Fibroblast of the aortic adventitia (primary cell): ENCODE data around the gene ANKFN1. TPM values are rescaled to one million over a fixed set of nuclear protein-coding genes. Genes with fewer than 3 reads are reported as not detected.

Experiments
- DNase-seq: peaks from one replicate; pipeline ENCODE4 v3.0.0-alpha.2; 2010; ENCODE audit warnings: low read depth
- H3K4me3 ChIP-seq: 2 replicates; pipeline ENCODE4 v1.5.1; 2011; ENCODE audit warnings: low read depth, mild to moderate bottlenecking, control low read depth, low read length, moderate library complexity
- CTCF ChIP-seq: IDR thresholded peaks from 2 replicates; pipeline ENCODE4 v1.5.1; 2011; ENCODE audit warnings: mild to moderate bottlenecking, low read length, control low read depth, inconsistent platforms; ENCODE audit not compliant: insufficient read depth
- total RNA-seq: library from RNA; depleted of rRNA; stranded (reverse); fragments of >200 nt; gene quantifications from 2 replicates; pipeline ENCODE4 v1.2.3, GENCODE V29; 2012; ENCODE audit warnings: low replicate concordance

ANKFN1 gene
- total RNA-seq, 1 donor = not detected

DNA sequence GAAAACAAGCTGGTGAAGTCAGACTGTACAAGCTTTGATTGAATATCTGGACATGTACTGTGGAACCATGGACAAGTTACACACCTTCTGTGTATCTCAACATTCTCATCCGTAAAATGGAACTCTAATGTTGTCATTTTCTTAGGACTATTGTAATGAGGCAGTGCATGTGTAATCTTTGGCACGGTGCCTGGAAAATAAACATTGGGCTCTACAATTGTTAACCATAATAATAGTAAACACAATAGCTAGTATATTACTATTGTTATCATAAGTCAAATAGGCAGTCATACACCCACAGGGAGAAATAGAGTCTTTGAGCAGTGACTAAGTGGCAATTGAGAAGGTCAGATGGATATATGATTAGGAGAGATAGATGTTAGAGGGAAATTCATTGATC is 39.8 kb upstream of the ANKFN1 start:
- no peak for TF ChIP-seq CTCF
- DNase-seq = no peak
- no peak overlapping the region for H3K4me3 ChIP-seq

DNA sequence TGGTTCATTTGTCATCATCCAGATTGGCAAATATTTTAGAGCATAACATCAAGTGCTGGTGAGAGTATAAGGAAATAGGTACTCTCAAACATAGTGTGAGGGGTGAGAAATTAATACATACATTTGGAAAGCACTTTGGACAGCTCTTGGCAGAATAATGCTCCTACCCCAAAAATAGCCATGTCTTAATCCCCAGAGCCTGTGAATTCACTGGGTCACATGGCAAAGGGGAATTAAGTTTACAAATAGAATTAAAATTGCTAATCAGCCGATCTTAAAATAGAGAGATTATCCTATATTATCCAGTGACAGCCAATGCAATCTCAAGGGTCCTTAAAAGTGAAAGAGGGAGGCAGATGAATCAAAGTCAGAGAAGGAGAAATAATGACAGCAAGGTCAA is 38.8 kb upstream of the ANKFN1 start:
- DNase-seq = no peak
- no peak for TF ChIP-seq CTCF

DNA sequence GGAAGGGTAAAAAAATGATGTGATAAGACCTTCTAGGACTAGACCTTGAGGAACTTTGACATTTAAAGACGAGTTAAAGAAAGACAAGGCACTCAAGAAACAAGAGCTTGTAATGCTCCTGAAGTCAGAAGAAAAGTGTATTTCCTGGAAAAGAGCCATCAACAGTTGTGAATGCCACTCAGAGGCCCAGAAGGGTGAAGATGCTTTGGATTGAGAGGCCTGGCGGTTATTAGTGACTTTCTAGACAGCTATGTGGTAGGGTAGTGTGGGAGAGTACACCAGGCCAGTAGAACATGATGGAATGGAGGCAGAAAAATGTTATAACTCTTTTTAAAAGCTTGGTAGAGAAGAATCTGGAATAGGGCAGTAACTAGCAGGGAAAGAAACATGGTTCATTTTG is 34.1 kb upstream of the ANKFN1 start:
- H3K4me3 ChIP-seq = no peak overlapping the region
- TF ChIP-seq CTCF = no peak
- no peak for DNase-seq

More for the DNA sequence above, 38.8 kb upstream of the ANKFN1 start:
- no peak overlapping the region for H3K4me3 ChIP-seq

DNA sequence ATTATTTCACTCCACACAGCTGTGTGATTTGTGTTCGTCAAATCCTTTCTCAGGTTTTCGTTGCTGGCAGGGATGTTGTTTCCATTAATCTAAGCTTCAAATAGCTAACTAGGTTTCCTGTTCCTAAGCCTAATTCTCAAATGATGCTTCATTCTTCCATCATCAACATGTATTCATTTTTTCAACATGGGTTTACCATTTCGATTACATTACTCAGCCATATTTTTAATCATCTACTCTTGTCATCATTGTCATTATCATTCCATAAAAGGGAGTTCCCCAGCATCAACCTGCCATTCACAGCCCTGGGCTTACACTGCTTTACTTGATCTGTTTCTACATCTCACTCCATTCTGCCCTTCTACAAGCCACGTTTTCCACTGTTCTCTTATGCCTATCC is 33.3 kb upstream of the ANKFN1 start:
- no peak for TF ChIP-seq CTCF
- H3K4me3 ChIP-seq = no peak overlapping the region
- no peak for DNase-seq

DNA sequence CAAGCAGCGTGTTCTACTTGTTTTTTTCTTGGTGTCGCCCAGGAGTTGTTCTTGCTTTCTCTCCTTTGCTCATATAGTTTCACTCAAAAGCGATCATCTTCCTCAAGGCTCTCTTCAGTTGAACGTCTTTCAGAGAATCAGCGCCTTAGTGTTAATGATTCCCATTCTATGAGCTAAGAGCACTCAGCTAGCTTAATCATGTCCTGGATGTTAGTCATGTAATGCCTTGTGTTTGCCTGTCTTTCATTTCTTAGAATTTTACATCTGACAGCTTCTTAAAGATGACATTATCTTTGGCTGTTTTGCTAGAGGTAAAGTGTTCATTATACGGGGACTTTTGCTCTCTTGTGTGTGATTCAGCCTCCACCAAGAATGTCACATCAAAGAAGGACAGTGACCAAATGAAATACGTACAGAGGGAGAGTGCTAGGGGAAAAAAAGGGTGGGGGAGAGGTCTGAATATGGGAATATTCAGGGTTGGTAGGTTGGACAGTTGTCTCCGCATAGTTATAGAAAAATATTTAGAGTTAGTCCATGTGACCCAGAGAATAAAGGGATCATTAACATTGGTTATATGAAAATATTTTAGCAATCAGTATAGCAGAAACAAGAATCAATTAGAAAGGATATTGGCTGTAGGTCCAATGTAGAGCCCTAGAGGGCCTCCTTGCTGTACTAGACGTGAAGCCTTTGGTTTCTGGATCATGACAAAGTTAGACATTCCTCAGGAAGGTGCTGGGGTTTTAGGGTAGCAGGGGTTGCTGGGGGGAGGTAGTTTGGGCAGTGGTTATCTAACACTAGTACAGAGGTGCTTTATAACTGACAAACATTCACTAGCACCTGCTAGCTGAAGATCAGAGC is 31.9 kb upstream of the ANKFN1 start:
- TF ChIP-seq CTCF = peak; percentile 24
- no peak overlapping the region for H3K4me3 ChIP-seq
- DNase-seq = no peak

GRCh38 chr17:56125830-56126819 is 27.1 kb upstream of the ANKFN1 start:
- no peak overlapping the region for H3K4me3 ChIP-seq
- peak; percentile 80 for DNase-seq
- TF ChIP-seq CTCF = peak; percentile 85
